ENCODE measurements around the gene FKBP5.
"Not testable (repeated sequence)": the region's sequence is repeated elsewhere in the genome, so short reads cannot be mapped to it uniquely, and the experiment has no call there.

DNA sequence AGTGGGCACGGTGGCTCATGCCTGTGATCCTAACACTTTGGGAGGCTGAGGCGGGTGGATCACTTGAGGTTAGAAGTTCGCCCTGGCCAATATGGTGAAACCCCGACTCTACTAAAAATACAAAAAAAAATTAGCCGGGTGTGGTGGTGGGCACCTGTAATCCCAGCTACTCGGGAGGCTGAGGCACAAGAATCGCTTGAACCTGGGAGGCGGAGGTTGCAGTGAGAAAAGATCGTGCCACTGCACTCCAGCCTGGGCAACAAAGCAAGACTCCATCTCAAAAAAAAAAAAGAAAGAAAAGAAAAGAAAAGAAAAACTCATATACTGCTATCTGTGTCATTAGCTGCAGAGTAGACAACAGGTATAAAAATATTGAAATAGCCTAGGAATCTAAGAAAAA is 18.3 kb downstream of the FKBP5 start:
- TF ChIP-seq POLR2AphosphoS5, POLR2A, CTCF, EP300 (IDR thresholded peaks at IDR 0.05): not testable (repeated sequence)
